ENCODE data around the gene RNF44. TPM values are rescaled to one million over a fixed set of nuclear protein-coding genes. Genes with fewer than 3 reads are reported as not detected.

Gene RNF44
- total RNA-seq, 4 donors from 2014 or later = 11.3 to 22.2 (median 18.7) TPM

- Histone ChIP-seq H3K9me3 (no peaks in the 10 kb centered on the region), H3K4me3 (no peak overlapping the region), H3K36me3 (peaks cover 78 to 100% (median 95%) of the 10 kb centered on the region in 4 donors), H3K27ac (replicated peaks in 1 of 4) (no peak overlapping the region), H3K4me1 (no peaks in the 10 kb centered on the region), H3K27me3 (no peaks in the 10 kb centered on the region)
- TF ChIP-seq CTCF (IDR thresholded peaks at IDR 0.05) = no peak
- no peak for TF ChIP-seq POLR2A (IDR thresholded peaks at IDR 0.05; ENCODE audit: low read depth)
- no peak for TF ChIP-seq EP300 (IDR thresholded peaks at IDR 0.05)
- no peak for TF ChIP-seq POLR2AphosphoS5 (IDR thresholded peaks at IDR 0.05)
- intact Hi-C loops (cut with DNase I) = no loop called here
- no peak for DNase-seq (ENCODE audit: extremely low spot score)
- WGBS = 96% methylated on average over 3 of the region's 3 CpGs
Measured at GRCh38 chr5:176500511-176500910, 36.7 kb downstream of the RNF44 start.

- Histone ChIP-seq H3K27me3 (no peaks in the 10 kb centered on the region), H3K27ac (replicated peaks in 1 of 4) (no peak overlapping the region), H3K36me3 (peaks cover 87 to 100% (median 97%) of the 10 kb centered on the region in 4 donors), H3K9me3 (no peaks in the 10 kb centered on the region), H3K4me1 (no peaks in the 10 kb centered on the region), H3K4me3 (no peak overlapping the region)
- DNase-seq (ENCODE audit: extremely low spot score) = no peak
- TF ChIP-seq POLR2AphosphoS5 (IDR thresholded peaks at IDR 0.05) = no peak
- no peak for TF ChIP-seq CTCF (IDR thresholded peaks at IDR 0.05)
- no peak for TF ChIP-seq EP300 (IDR thresholded peaks at IDR 0.05)
- TF ChIP-seq POLR2A (IDR thresholded peaks at IDR 0.05; ENCODE audit: low read depth) = no peak
- WGBS = 94% methylated on average over 5 of the region's 5 CpGs
- intact Hi-C loops (cut with DNase I) = no loop called here
Measured at GRCh38 chr5:176499273-176499672, 37.9 kb downstream of the RNF44 start.

GRCh38 chr5:176497852-176498251 lies 39.4 kb downstream of the RNF44 start:
- no peak overlapping the region for H3K27ac ChIP-seq (replicated peaks in 1 of 4)
- TF ChIP-seq POLR2AphosphoS5 (IDR thresholded peaks at IDR 0.05) (no peak), CTCF (IDR thresholded peaks at IDR 0.05) (no peak), POLR2A (IDR thresholded peaks at IDR 0.05; ENCODE audit: low read depth) (no peak), EP300 (IDR thresholded peaks at IDR 0.05) (no peak)
- no peak overlapping the region for H3K4me3 ChIP-seq
- DNase-seq (ENCODE audit: extremely low spot score) = no peak
- no peaks in the 10 kb centered on the region for H3K9me3 ChIP-seq
- H3K36me3 ChIP-seq = peaks cover 94 to 100% (median 98%) of the 10 kb centered on the region in 4 donors
- no peaks in the 10 kb centered on the region for H3K4me1 ChIP-seq
- intact Hi-C loops (cut with DNase I) = no loop called here
- no peaks in the 10 kb centered on the region for H3K27me3 ChIP-seq
- 96% methylated on average over 9 of the region's 9 CpGs for WGBS

GRCh38 chr5:176492431-176492830 lies 44.8 kb downstream of the RNF44 start:
- intact Hi-C loops (cut with DNase I) = no loop called here
- WGBS = 51% methylated on average over 3 of the region's 3 CpGs
- no peak overlapping the region for H3K27ac ChIP-seq (replicated peaks in 1 of 4)

More at GRCh38 chr5:176492431-176492830, 44.8 kb downstream of the RNF44 start:
- DNase-seq (ENCODE audit: extremely low spot score) = no peak
- Histone ChIP-seq H3K9me3 (no peaks in the 10 kb centered on the region), H3K27me3 (no peaks in the 10 kb centered on the region), H3K36me3 (peaks cover 61 to 100% (median 92%) of the 10 kb centered on the region in 4 donors), H3K4me1 (peaks cover 0 to 6% (median 0%) of the 10 kb centered on the region in 4 donors), H3K4me3 (no peak overlapping the region)
- TF ChIP-seq POLR2A (IDR thresholded peaks at IDR 0.05; ENCODE audit: low read depth) = no peak
- TF ChIP-seq EP300 (IDR thresholded peaks at IDR 0.05) = no peak
- TF ChIP-seq POLR2AphosphoS5 (IDR thresholded peaks at IDR 0.05) = no peak
- TF ChIP-seq CTCF (IDR thresholded peaks at IDR 0.05) = no peak
